ENCODE data around the gene MCRIP1. TPM values are rescaled to one million over a fixed set of nuclear protein-coding genes. Genes with fewer than 3 reads are reported as not detected.

Gene MCRIP1
- total and polyA plus RNA-seq, 9 of the 15 experiments (the other 6 are each of a cell fraction or from before 2014, with no cell fraction given), result 0.39 to 35.8 (median 9.7) TPM

DNA sequence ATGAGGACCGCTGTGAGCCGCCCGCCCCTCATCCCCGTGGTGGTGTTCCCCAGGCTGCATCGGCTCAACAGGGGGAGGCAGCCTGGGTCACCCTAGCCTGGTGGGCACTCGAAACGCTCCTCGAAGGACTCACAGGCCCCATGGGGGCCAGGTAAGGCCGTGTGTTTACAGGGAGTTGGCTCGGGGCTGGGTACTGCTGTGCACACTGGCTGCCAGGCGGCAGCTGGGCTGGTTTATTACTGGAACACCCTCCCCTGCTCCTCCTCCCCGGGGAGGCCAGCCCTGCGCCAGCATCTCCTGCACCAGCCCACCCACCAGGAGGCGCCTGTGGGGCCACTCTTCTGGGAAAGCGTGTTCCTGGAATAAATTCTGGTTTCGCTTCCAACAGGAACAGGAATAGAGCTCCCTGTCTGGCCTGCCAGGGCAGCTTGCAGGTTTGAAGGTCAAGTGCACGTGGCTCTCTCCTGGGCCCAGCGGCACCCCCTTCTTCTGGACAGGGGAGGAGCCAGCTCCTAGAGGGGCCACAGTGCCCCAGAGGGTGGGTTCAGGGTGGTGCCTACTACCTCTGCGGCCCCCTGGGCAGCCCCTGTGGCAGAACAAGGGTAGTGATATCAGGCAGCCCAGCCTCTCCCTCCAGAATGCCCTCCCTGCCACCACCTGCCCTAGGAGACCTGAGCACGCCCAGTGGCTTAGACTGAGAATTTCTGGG, 11.3 kb downstream of the MCRIP1 start (continued):
- TF ChIP-seq GMEB1 (CRISPR knock-in tag; IDR thresholded peaks at IDR 0.05) (no peak), HCFC1 (IDR thresholded peaks at IDR 0.05; ENCODE audit: low read depth, low read length) (peak; percentile 38; the same call in 1 of the 2 replicates), RNF219 (CRISPR knock-in tag; IDR thresholded peaks at IDR 0.05) (no peak), PHB2 (IDR thresholded peaks at IDR 0.05; ENCODE audit: low read depth) (0 out of 2 replicates have a peak, but pooled peaks have one; percentile 10), MXD1 (CRISPR knock-in tag; IDR thresholded peaks at IDR 0.05; ENCODE audit: borderline replicate concordance, poor library complexity, severe bottlenecking) (no peak), SRSF7 (optimal IDR thresholded peaks at IDR 0.05; ENCODE audit: low read depth, low read length) (no peak), ZNF589 (CRISPR knock-in tag; IDR thresholded peaks at IDR 0.05; ENCODE audit: low read depth) (peak; percentile 93), TSC22D4 (tag; IDR thresholded peaks at IDR 0.05) (no peak), BDP1 (IDR thresholded peaks at IDR 0.05; ENCODE audit: insufficient read depth, insufficient read length) (no peak), ZNF311 (CRISPR knock-in tag; IDR thresholded peaks at IDR 0.05) (peak; percentile 85), SMAD2 (IDR thresholded peaks at IDR 0.05; ENCODE audit: low read depth, low read length) (no peak), SRSF1 (IDR thresholded peaks at IDR 0.05; ENCODE audit: low read depth, low read length) (no peak), HEY1 (CRISPR knock-in tag; IDR thresholded peaks at IDR 0.05; ENCODE audit: borderline replicate concordance) (no peak), USF2 (CRISPR knock-in tag; IDR thresholded peaks at IDR 0.05) (peak; percentile 35; the same call in 1 of the 2 replicates), KLF6 (CRISPR knock-in tag; IDR thresholded peaks at IDR 0.05; ENCODE audit: borderline replicate concordance) (0 out of 2 replicates have a peak, but pooled peaks have one; percentile 73), HMG20A (CRISPR knock-in tag; conservative IDR thresholded peaks at IDR 0.05) (no peak), ZNF124 (CRISPR knock-in tag; IDR thresholded peaks at IDR 0.05) (no peak)
- TF ChIP-seq, protein P1, sequence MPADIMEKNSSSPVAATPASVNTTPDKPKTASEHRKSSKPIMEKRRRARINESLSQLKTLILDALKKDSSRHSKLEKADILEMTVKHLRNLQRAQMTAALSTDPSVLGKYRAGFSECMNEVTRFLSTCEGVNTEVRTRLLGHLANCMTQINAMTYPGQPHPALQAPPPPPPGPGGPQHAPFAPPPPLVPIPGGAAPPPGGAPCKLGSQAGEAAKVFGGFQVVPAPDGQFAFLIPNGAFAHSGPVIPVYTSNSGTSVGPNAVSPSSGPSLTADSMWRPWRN (IDR thresholded peaks at IDR 0.05; ENCODE audit: low read depth), result peak; percentile 45; the same call in 1 of the 2 replicates
- TF ChIP-seq, protein P2, sequence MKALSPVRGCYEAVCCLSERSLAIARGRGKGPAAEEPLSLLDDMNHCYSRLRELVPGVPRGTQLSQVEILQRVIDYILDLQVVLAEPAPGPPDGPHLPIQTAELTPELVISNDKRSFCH (CRISPR knock-in tag; IDR thresholded peaks at IDR 0.05), result no peak
- TF ChIP-seq, protein P2 (tag; IDR thresholded peaks at IDR 0.05), result peak; percentile 98

Measured in K562 (cell line).